Caki2 (cell line): ENCODE measurements around the gene PLAAT4. TPM values are rescaled to one million over a fixed set of nuclear protein-coding genes. Genes with fewer than 3 reads are reported as not detected.
A peak's percentile ranks its signal among the peaks of the same experiment; 100 is the strongest.

ENCODE experiments used
- DNase-seq: peaks from one replicate; pipeline ENCODE4 v3.0.0-alpha.2; 2015; ENCODE audit warnings: low read depth
- in situ Hi-C: cut with HindIII; loops from 2 replicates; pipeline ENCODE4 v1.10.0; 2016; ENCODE audit warnings: low sequenced_read_pairs, low pct_unique_long_range_greater_than_20kb, mixed read lengths
- total RNA-seq: library from RNA; depleted of rRNA; stranded (reverse); fragments of >200 nt; shearing (Covaris generic); gene quantifications from 2 replicates; pipeline ENCODE4 v1.2.3, GENCODE V29; 2014; ENCODE audit warnings: low replicate concordance; rRNA removed

PLAAT4 gene
- total RNA-seq, 1 experiment from 2014 or later = 64.5 TPM

DNA sequence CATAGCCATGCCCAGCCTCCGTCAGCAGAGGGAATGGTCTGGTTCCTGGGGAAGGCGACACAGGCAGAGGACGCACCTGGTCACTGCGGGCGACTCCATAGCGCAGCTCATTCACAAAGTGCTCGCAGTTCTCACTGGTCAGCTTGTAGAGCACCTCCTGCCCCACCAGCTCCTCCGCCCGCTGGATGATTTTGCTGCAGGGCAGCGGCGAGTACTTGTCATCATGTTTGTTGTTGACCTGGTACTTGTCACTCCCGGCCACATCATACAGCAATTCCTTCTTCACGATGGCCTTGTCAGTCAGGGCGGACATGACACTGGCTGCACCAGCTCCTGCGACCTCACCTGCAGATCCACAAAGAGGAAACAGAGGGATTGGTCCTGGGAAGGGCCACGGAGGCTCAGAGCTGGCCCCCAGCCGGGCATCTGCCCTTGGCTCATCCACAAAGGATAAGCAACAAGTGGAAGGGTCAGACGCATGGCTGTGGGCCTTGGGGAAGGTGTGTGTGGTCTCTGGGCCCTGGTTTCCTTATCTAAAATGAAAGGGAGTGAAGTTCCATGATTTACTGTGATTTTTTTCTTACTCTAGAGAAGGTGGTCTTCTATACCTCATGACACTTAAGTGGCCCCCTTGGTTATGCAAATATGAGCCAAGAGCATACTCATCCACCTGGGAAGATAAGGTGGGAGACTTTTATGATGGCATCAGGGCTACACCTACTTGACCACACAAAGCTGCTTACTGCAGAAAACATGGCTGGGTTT, 53.6 kb downstream of the PLAAT4 start:
- DNase-seq = no peak
- in situ Hi-C loops = no loop called here

DNA sequence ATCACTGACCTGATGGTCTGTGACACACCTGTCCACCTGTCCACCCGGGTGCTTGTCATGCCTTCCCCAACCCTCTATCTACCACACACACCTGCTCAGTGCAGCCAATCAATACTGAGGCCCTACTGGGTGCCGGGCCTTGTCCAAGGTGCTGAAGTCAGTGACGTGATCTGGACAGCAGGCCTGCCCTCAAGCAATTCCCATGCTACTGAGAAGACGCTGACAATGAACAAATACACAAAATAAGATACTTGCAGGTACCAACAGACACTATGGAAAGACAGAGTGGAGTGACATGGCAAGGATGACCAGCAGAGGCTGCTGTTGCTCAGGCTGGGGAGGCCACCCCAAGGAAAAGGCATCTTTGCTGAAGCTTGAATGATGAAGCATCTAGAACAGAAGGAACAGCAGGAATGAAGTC, 56.4 kb downstream of the PLAAT4 start:
- in situ Hi-C loops = no loop called here
- DNase-seq = peak; percentile 39

DNA sequence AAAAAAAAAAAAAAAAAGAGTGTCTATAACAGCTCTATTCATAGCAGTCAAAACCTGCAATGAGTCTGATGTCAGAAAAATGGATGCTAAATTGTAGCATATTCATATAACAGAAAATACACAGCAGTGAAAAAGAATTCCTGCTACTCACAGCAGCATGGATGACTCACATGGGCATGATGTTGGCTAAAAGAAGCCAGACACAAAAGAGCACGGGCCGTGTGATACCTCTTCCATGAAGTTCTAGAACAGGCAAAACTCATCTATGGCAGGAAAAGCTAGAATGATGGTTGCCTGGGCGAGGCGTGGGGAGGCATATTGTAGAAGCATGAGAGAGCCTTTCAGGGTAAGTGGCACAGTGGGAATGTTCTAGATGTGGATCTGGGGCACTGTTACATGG, 58.7 kb downstream of the PLAAT4 start:
- DNase-seq = no peak
- in situ Hi-C loops = no loop called here

Other genes with a start within 250 kb of the PLAAT4 start
- not detected in 2 replicates for gene SLC22A9, start 167.0 kb upstream of the PLAAT4 start, total RNA-seq
- 0.87 and 2.3 TPM in 2 replicates for gene PLAAT5, start 45.6 kb upstream of the PLAAT4 start, total RNA-seq
- not detected in 2 replicates for gene LGALS12, start 30.7 kb upstream of the PLAAT4 start, total RNA-seq
- gene PLAAT2, start 26.6 kb downstream of the PLAAT4 start, total RNA-seq = 3.4 TPM in 1 of 2 replicates, not detected in the other
- 163 and 198 TPM in 2 replicates for gene PLAAT3, start 77.6 kb downstream of the PLAAT4 start, total RNA-seq
- gene ATL3, start 134.6 kb downstream of the PLAAT4 start, total RNA-seq = 46.9 and 58.7 TPM in 2 replicates
- 98.2 and 107 TPM in 2 replicates for gene RTN3, start 144.7 kb downstream of the PLAAT4 start, total RNA-seq
- 6.1 and 21.5 TPM in 2 replicates for gene ZFTA, start 232.0 kb downstream of the PLAAT4 start, total RNA-seq